K562 (cell line): ENCODE data around the gene CBX1. TPM values are rescaled to one million over a fixed set of nuclear protein-coding genes. Genes with fewer than 3 reads are reported as not detected.
"Not testable (repeated sequence)": the region's sequence is repeated elsewhere in the genome, so short reads cannot be mapped to it uniquely, and the experiment has no call there.

Experiments used
- ATAC-seq: fragments of 200-7000 bp; cut with Tn5 transposase; 3 replicates; pipeline ENCODE4 v1.9.1; 2020; ENCODE audit warnings: moderate library complexity
- BruUV-seq: library from RNA; stranded (reverse); fragments of 400-500 nt; replicated peaks from 2 replicates; lab custom pipeline; 2021; lab: Mats Ljungman, UMichigan
- CTCF ChIA-PET: fragments of 300-600 bp; formaldehyde crosslinking; extraction: SDS; loops from one replicate; lab custom pipeline; 2021; ENCODE audit warnings: low intra/inter-chr PET ratio; lab: Yijun Ruan, JAX
- POLR2A ChIA-PET: fragments of 300-600, 350-650 bp; sonication (Branson Sonifier 250); formaldehyde crosslinking; extraction: SDS; loops from one replicate; lab custom pipeline; 2021; ENCODE audit warnings: antibody characterized with exemption, inconsistent platforms; lab: Yijun Ruan, JAX
- DNase-seq, 4 experiments: peaks; one replicate each; pipeline versions ENCODE4 v3.0.0 to v3.0.0-alpha.2; 2011 to 2018; ENCODE audit warnings: low spot score in 3 of 4, mixed read lengths in 3 of 4; ENCODE audit errors: extremely low read depth in 1 of 4
- FAIRE-seq: peaks from 2 replicates; lab custom pipeline; 2011; peaks lifted over from hg19 to GRCh38; lab: Jason Lieb, UNC
- H2AFZ ChIP-seq: 2 replicates; pipeline ENCODE4 v1.6.0; 2011; ENCODE audit warnings: low read depth, low read length, control low read depth, inconsistent platforms
- H3K27ac ChIP-seq: fragments of 200-600 bp; 3 replicates; pipeline ENCODE4 v1.8.0; 2011; ENCODE audit warnings: low read depth, mild to moderate bottlenecking, control low read depth, inconsistent platforms, low read length, moderate library complexity, mixed read lengths; ENCODE audit errors: extremely low read depth
- H3K27me3 ChIP-seq, 2 experiments: fragments of 300-600 bp in 1 of 2; 2 replicates in 1 of 2; 3 replicates in 1 of 2; pipeline versions ENCODE4 v1.6.0 to v1.8.0; 2011; ENCODE audit warnings: inconsistent platforms in 2 of 2, low read length in 2 of 2, mild to moderate bottlenecking in 1 of 2, mixed read lengths in 1 of 2, moderate library complexity in 1 of 2; ENCODE audit not compliant: control insufficient read depth in 2 of 2, insufficient read depth in 2 of 2
- H3K36me3 ChIP-seq: fragments of 300-600 bp; 3 replicates; pipeline ENCODE4 v1.8.0; 2011; ENCODE audit warnings: mild to moderate bottlenecking, low read length, inconsistent platforms; ENCODE audit not compliant: control insufficient read depth, insufficient read depth
- H3K4me1 ChIP-seq, 2 experiments: fragments of 200-600 bp in 1 of 2; replicated peaks in 1 of 2; 2 replicates in 1 of 2; 3 replicates in 1 of 2; pipeline versions ENCODE4 v1.5.1 to v1.8.0; 2011; ENCODE audit warnings: inconsistent platforms in 2 of 2, low read length in 2 of 2, mild to moderate bottlenecking in 1 of 2, mixed read lengths in 1 of 2, moderate library complexity in 1 of 2; ENCODE audit not compliant: control insufficient read depth in 2 of 2, insufficient read depth in 2 of 2
- H3K4me2 ChIP-seq: 2 replicates; pipeline ENCODE4 v1.6.1; 2011; ENCODE audit warnings: low read length, control low read depth, inconsistent platforms, mixed read lengths; ENCODE audit not compliant: insufficient read depth
- H3K4me3 ChIP-seq: fragments of 200-600 bp; sonication (generic), shearing (Covaris generic); 2 replicates; pipeline ENCODE4 v1.5.1; 2016; ENCODE audit warnings: control low read depth, inconsistent platforms
- H3K79me2 ChIP-seq: fragments of 200-600 bp; 3 replicates; pipeline ENCODE4 v1.8.0; 2011; ENCODE audit warnings: low read length, inconsistent platforms; ENCODE audit not compliant: control insufficient read depth, insufficient read depth
- H3K9ac ChIP-seq, 2 experiments: 2 replicates each; pipeline versions ENCODE4 v1.6.0 to v1.6.1; 2011; ENCODE audit warnings: low read depth in 2 of 2, low read length in 2 of 2, control low read depth in 1 of 2, inconsistent platforms in 1 of 2, mild to moderate bottlenecking in 1 of 2, mixed read lengths in 1 of 2; ENCODE audit not compliant: insufficient read depth in 1 of 2
- H3K9me1 ChIP-seq: one replicate; pipeline ENCODE4 v1.6.0; 2011; ENCODE audit warnings: inconsistent platforms, mild to moderate bottlenecking, low read length, moderate library complexity; ENCODE audit not compliant: control insufficient read depth, insufficient read depth
- H3K9me3 ChIP-seq: replicated peaks from 2 replicates; pipeline ENCODE4 v1.5.1; 2011; ENCODE audit warnings: low read depth, low read length, inconsistent platforms; ENCODE audit not compliant: control insufficient read depth, insufficient read depth
- H4K20me1 ChIP-seq: replicated peaks from 2 replicates; pipeline ENCODE4 v1.6.1; 2011; ENCODE audit warnings: low read length, inconsistent platforms, mixed read lengths; ENCODE audit not compliant: control insufficient read depth, insufficient read depth
- MAZ ChIP-seq, 2 experiments: fragments of 450-650 bp in 1 of 2; sonication (generic) in 1 of 2; formaldehyde crosslinking; IDR thresholded peaks in 1 of 2; conservative IDR thresholded peaks in 1 of 2; 2 replicates each; pipeline versions ENCODE4 v1.4.0 to v1.5.0; 2020; ENCODE audit warnings: mild to moderate bottlenecking in 1 of 2, missing genetic modification reagents in 1 of 2
- MLLT1 ChIP-seq, 2 experiments: fragments of 450-650 bp; IDR thresholded peaks; 2 replicates each; pipeline ENCODE4 v1.6.1; 2016
- ZNF436 ChIP-seq: fragments of 250-450, 450-650 bp; sonication (Bioruptor Pico); formaldehyde crosslinking; IDR thresholded peaks from 2 replicates; pipeline ENCODE4 v1.7.0; 2020; ENCODE audit warnings: mild to moderate bottlenecking
- WGBS: fragments of 100-300 bp; shearing (Covaris generic); methylation state at CpG from one replicate; pipeline ENCODE4 v1.1.6; 2016; ENCODE audit warnings: low coverage, mixed read lengths; ENCODE audit not compliant: insufficient coverage; ENCODE audit errors: missing lambda C conversion rate; 5-methylcytosine and 5-hydroxymethylcytosine counted together
- in situ Hi-C: fragments of 300-500 bp; cut with MboI; formaldehyde crosslinking; loops from 4 replicates; pipeline ENCODE4 v1.15.0; 2018; ENCODE audit warnings: inconsistent platforms, mixed read lengths
- intact Hi-C: fragments of 100-400 bp; cut with micrococcal nuclease; formaldehyde crosslinking; loops from 2 replicates; pipeline ENCODE4 v1.14.2; 2022
- polyA plus RNA-seq, 8 experiments: library from polyadenylated mRNA; depleted of rRNA in 4 of 8; stranded (reverse) in 5 of 8; unstranded in 3 of 8; fragments of >200 nt; fragmentation: Nextera tagmentation in 2 of 8; fragmentation: Illumina TruSeq in 1 of 8; extraction: Ambion mirVana in 2 of 8; extraction: Trizol in 1 of 8; gene quantifications; 2 replicates each; pipeline versions ENCODE4 v1.2.1 to v1.2.3, GENCODE V29; 2011 to 2014; ENCODE audit warnings: inconsistent platforms in 1 of 8, missing spikeins in 1 of 8
- total RNA-seq, 7 experiments: library from RNA; depleted of rRNA in 6 of 7; stranded (reverse); fragments of >200 nt in 6 of 7; fragmentation: Illumina TruSeq in 2 of 7; extraction: Trizol in 2 of 7; gene quantifications; 2 replicates each; pipeline versions ENCODE4 v1.2.1 to v1.2.3, GENCODE V29; 2011 to 2021; ENCODE audit warnings: low replicate concordance in 1 of 7

CBX1 gene
- total and polyA plus RNA-seq, 9 of the 15 experiments (the other 6 are each of a cell fraction or from before 2014, with no cell fraction given), result 10.6 to 95.7 (median 52.7) TPM

GRCh38 chr17:48072811-48073210 is 28.5 kb downstream of the CBX1 start:
- in situ Hi-C loops, result not testable (repeated sequence)
- POLR2A ChIA-PET, result interaction anchor here (1.6 kb wide), 1 partner anchor 14 kb away, joined by 7 read pairs; no protein-coding TSS in a partner anchor

GRCh38 chr17:48071654-48072053 is 29.6 kb downstream of the CBX1 start:
- intact Hi-C loops, result no loop called here
- POLR2A ChIA-PET, result interaction anchor here (0.6 to 1.6 kb wide), 4 partner anchors 12 to 53 kb away, joined by 3 to 7 read pairs (median 4); no protein-coding TSS in a partner anchor
- no peaks in the 10 kb centered on the region for H3K79me2 ChIP-seq
- WGBS, result 28% methylated on average over 2 of the region's 2 CpGs
- H3K4me2 ChIP-seq, result no peak overlapping the region
- ATAC-seq (no peak), DNase-seq (no peak), FAIRE-seq (no peak)
- in situ Hi-C loops, result no loop called here
- H3K4me3 ChIP-seq, result no peak overlapping the region
- CTCF ChIA-PET, result no interaction called here
- H3K9ac ChIP-seq, result no peak overlapping the region
- H3K9me1 ChIP-seq, result no peaks in the 10 kb centered on the region
- BruUV-seq, result no TSS peak
- H3K4me1 ChIP-seq, result no peaks in the 10 kb centered on the region
- H3K27ac ChIP-seq, result no peak overlapping the region
- H3K27me3 ChIP-seq, result no peaks in the 10 kb centered on the region
- no peaks in the 10 kb centered on the region for H4K20me1 ChIP-seq
- H2AFZ ChIP-seq, result no peak overlapping the region
- H3K9me3 ChIP-seq, result no peaks in the 10 kb centered on the region
- H3K36me3 ChIP-seq, result peaks cover 77% of the 10 kb centered on the region
- TF ChIP-seq MLLT1 (IDR thresholded peaks at IDR 0.05) (no peak), MAZ (CRISPR knock-in tag; conservative IDR thresholded peaks at IDR 0.05 in 1 of 2, IDR thresholded peaks at IDR 0.05 in 1 of 2) (no peak), ZNF436 (CRISPR knock-in tag) (no peak)

More at GRCh38 chr17:48072811-48073210, 28.5 kb downstream of the CBX1 start:
- H2AFZ ChIP-seq, H3K9me3 ChIP-seq, H3K4me3 ChIP-seq, FAIRE-seq, BruUV-seq, H3K27ac ChIP-seq, H3K4me1 ChIP-seq, H3K9ac ChIP-seq, H3K4me2 ChIP-seq, DNase-seq, H3K27me3 ChIP-seq, H3K79me2 ChIP-seq, intact Hi-C loops, ATAC-seq, H4K20me1 ChIP-seq, H3K9me1 ChIP-seq: not testable (repeated sequence)
- WGBS, result 91% methylated on average over 9 of the region's 9 CpGs
- CTCF ChIA-PET, result interaction anchor here (1.4 to 3.4 kb wide), 2 partner anchors 47 to 126 kb away, joined by 3 to 54 read pairs; no protein-coding TSS in a partner anchor
- peaks cover 73% of the 10 kb centered on the region for H3K36me3 ChIP-seq
